ENCODE data around the gene TMEM74B.

TMEM74B gene

GRCh38 chr20:1177680-1178079 is 7.1 kb downstream of the TMEM74B start:
- H3K4me3 ChIP-seq (ENCODE audit: low read length, poor library complexity, severe bottlenecking) = no peak overlapping the region
- no peak overlapping the region for H3K9ac ChIP-seq (ENCODE audit: low read depth, low read length, poor library complexity, severe bottlenecking)
- H3K4me2 ChIP-seq (ENCODE audit: low read depth, low read length, poor library complexity, severe bottlenecking) = no peak overlapping the region
- no peaks in the 10 kb centered on the region for H3K9me3 ChIP-seq (ENCODE audit: insufficient read depth, low read depth, low read length)
- H3K4me1 ChIP-seq (ENCODE audit: insufficient read depth, low read length, poor library complexity, severe bottlenecking) = no peaks in the 10 kb centered on the region
- no peaks in the 10 kb centered on the region for H3K9me2 ChIP-seq (replicated peaks; ENCODE audit: low read depth, low read length)
- no peak overlapping the region for H2AFZ ChIP-seq (ENCODE audit: low read length)
- TF ChIP-seq CTCF (conservative IDR thresholded peaks at IDR 0.05; ENCODE audit: low read length) (no peak; the same call in 1 of the 2 replicates), EZH2phosphoT487 (IDR thresholded peaks at IDR 0.05; ENCODE audit: borderline replicate concordance) (no peak)
- no peaks in the 10 kb centered on the region for H3K79me2 ChIP-seq (ENCODE audit: insufficient read depth, low read length)
- H3K27me3 ChIP-seq (ENCODE audit: insufficient read depth, low read length, poor library complexity, severe bottlenecking) = no peaks in the 10 kb centered on the region
- 0 out of 2 replicates have a peak, but pooled peaks cover 3% of the 10 kb centered on the region for H3K36me3 ChIP-seq (ENCODE audit: insufficient read depth, low read length)
- H3F3A ChIP-seq (ENCODE audit: low read depth) = no peaks in the 10 kb centered on the region
- H4K20me1 ChIP-seq (ENCODE audit: insufficient read depth, low read length, poor library complexity, severe bottlenecking) = no peaks in the 10 kb centered on the region

- Histone ChIP-seq H3K36me3 (ENCODE audit: insufficient read depth, low read length) (peaks cover 13% of the 10 kb centered on the region; the same call in 1 of the 2 replicates), H3K4me2 (ENCODE audit: low read depth, low read length, poor library complexity, severe bottlenecking) (no peak overlapping the region)
Measured at GRCh38 chr20:1174787-1175186, 10.0 kb downstream of the TMEM74B start.

GRCh38 chr20:1173698-1174097 is 11.1 kb downstream of the TMEM74B start:
- no peak overlapping the region for H3K4me3 ChIP-seq (ENCODE audit: low read length, poor library complexity, severe bottlenecking)
- no peaks in the 10 kb centered on the region for H3F3A ChIP-seq (ENCODE audit: low read depth)
- peaks cover 18% of the 10 kb centered on the region; the same call in 1 of the 2 replicates for H3K36me3 ChIP-seq (ENCODE audit: insufficient read depth, low read length)
- no peaks in the 10 kb centered on the region for H3K27me3 ChIP-seq (ENCODE audit: insufficient read depth, low read length, poor library complexity, severe bottlenecking)
- no peak overlapping the region for H3K4me2 ChIP-seq (ENCODE audit: low read depth, low read length, poor library complexity, severe bottlenecking)
- H3K4me1 ChIP-seq (ENCODE audit: insufficient read depth, low read length, poor library complexity, severe bottlenecking) = no peaks in the 10 kb centered on the region
- no peaks in the 10 kb centered on the region for H3K9me3 ChIP-seq (ENCODE audit: insufficient read depth, low read depth, low read length)
- no peaks in the 10 kb centered on the region for H3K79me2 ChIP-seq (ENCODE audit: insufficient read depth, low read length)
- no peak overlapping the region for H2AFZ ChIP-seq (ENCODE audit: low read length)
- no peaks in the 10 kb centered on the region for H4K20me1 ChIP-seq (ENCODE audit: insufficient read depth, low read length, poor library complexity, severe bottlenecking)
- TF ChIP-seq EZH2phosphoT487 (IDR thresholded peaks at IDR 0.05; ENCODE audit: borderline replicate concordance) (no peak), CTCF (conservative IDR thresholded peaks at IDR 0.05; ENCODE audit: low read length) (no peak)
- H3K9me2 ChIP-seq (replicated peaks; ENCODE audit: low read depth, low read length) = no peaks in the 10 kb centered on the region
- H3K9ac ChIP-seq (ENCODE audit: low read depth, low read length, poor library complexity, severe bottlenecking) = no peak overlapping the region

More at GRCh38 chr20:1174787-1175186, 10.0 kb downstream of the TMEM74B start:
- Histone ChIP-seq H2AFZ (ENCODE audit: low read length) (no peak overlapping the region), H3K79me2 (ENCODE audit: insufficient read depth, low read length) (no peaks in the 10 kb centered on the region), H4K20me1 (ENCODE audit: insufficient read depth, low read length, poor library complexity, severe bottlenecking) (no peaks in the 10 kb centered on the region), H3K9me3 (ENCODE audit: insufficient read depth, low read depth, low read length) (no peaks in the 10 kb centered on the region), H3K9ac (ENCODE audit: low read depth, low read length, poor library complexity, severe bottlenecking) (no peak overlapping the region), H3F3A (ENCODE audit: low read depth) (no peaks in the 10 kb centered on the region), H3K9me2 (replicated peaks; ENCODE audit: low read depth, low read length) (no peaks in the 10 kb centered on the region), H3K27me3 (ENCODE audit: insufficient read depth, low read length, poor library complexity, severe bottlenecking) (no peaks in the 10 kb centered on the region), H3K4me1 (ENCODE audit: insufficient read depth, low read length, poor library complexity, severe bottlenecking) (no peaks in the 10 kb centered on the region), H3K4me3 (ENCODE audit: low read length, poor library complexity, severe bottlenecking) (no peak overlapping the region)
- TF ChIP-seq EZH2phosphoT487 (IDR thresholded peaks at IDR 0.05; ENCODE audit: borderline replicate concordance) = no peak
- no peak for TF ChIP-seq CTCF (conservative IDR thresholded peaks at IDR 0.05; ENCODE audit: low read length)

Data from Loucy (cell line).